AG09319 (cell line): ENCODE results near the gene C4BPB.

Source experiments
- DNase-seq: peaks from one replicate; pipeline ENCODE4 v3.0.0-alpha.2; 2010; ENCODE audit warnings: low read depth; ENCODE audit errors: extremely low read depth
- CTCF ChIP-seq: IDR thresholded peaks from 2 replicates; pipeline ENCODE4 v1.5.1; 2011; ENCODE audit warnings: low read depth, mild to moderate bottlenecking, inconsistent platforms, low read length, moderate library complexity

C4BPB gene

GRCh38 chr1:207085887-207086286 is 2.8 kb upstream of the C4BPB start:
- no peak for TF ChIP-seq CTCF
- DNase-seq, result no peak

DNA sequence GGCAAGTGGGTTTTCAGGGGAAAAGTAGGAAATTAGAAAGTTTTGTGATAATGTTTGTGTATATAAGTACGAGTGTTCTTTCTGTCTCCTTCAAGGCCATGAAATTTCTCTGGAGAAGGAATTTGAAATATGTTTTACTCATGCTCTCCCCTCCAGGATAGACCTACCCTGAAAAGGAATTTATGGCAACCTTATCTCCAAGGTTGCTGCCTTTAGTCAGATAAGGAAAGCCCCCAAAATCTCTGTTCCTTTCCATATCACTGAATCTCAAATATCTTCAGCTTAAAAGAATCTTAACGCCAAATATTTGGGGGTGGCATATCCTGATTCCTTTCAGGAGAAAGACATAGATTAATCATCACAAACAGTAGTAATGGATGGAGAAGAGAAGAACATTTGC is 499 bp upstream of the C4BPB start:
- DNase-seq, result no peak
- no peak for TF ChIP-seq CTCF

DNA sequence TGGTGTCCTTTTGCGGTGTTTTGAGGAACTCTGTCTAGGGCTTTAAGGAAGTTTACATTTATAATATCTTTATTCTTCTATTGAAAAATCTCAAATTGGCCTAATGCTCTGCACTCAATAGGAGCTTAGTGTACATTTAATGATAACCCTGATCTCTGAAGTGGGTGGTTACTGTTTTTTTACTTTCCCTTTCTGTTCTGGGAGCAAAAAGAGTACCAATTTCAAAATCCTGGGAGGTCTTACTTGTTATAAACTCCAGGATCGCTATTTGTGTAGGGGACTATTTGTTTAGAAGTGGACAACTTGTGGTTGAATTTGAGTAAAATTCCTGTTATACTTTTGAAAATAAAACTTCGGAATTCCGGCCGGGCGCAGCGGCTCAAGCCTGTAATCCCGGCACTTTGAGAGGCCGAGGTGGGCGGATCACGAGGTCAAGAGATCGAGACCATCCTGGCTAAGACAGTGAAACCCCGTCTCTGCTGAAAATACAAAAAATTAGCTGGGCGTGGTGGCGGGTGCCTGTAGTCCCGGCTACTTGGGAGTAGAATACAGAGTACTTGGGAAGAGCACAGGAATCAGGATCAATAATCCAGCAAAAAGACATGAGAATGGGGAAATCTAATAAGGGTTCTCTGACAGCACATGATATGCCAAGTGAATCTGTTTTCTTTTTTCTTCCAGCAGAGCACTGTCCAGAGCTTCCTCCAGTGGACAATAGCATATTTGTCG is 1.1 kb downstream of the C4BPB start:
- no peak for DNase-seq
- TF ChIP-seq CTCF, result no peak

DNA sequence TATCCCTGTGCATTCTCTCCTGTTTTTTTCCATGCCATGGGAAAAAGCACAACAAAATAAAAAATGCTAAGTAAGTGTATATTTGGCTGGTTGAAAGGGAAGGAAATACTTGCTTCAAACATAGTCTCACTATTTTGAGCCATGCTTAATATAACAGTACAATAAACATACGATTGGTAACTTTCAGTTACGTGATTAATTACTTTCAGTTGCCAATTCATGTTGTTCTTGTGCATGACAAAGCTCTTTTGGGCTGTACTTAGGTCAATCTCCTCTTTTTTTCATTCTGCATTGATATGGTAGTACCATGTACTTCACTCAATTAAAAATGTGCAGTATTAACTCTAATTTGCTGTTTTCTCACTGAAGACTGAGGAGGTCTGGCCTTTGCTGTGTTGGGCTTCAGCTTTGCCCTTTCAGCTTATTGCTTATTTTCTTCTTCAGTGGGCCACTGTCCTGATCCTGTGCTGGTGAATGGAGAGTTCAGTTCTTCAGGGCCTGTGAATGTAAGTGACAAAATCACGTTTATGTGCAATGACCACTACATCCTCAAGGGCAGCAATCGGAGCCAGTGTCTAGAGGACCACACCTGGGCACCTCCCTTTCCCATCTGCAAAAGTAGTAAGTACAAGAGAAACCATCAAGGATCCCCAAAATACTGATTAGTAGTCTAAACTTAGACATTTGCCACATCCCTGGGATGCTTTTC is 2.7 kb downstream of the C4BPB start:
- no peak for DNase-seq
- no peak for TF ChIP-seq CTCF

DNA sequence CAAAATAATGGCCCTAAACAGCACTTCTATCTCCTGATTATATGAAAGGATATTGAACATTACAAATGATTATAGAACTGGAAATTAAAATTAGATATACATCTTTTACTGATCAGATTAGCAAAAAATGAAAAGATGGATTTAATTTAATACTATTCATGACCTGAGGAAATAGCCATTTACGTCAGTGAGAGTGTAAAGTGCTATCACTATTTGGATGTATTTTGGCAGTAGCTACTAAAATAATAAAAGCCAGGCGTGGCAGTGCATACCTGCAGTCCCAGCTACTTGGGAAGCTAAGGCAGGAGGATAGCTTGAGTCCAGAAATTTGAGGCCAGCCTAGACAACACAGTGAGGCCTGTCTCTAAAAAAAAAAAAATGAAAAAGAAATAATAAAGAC is 5.3 kb downstream of the C4BPB start:
- DNase-seq, result no peak
- TF ChIP-seq CTCF, result no peak

DNA sequence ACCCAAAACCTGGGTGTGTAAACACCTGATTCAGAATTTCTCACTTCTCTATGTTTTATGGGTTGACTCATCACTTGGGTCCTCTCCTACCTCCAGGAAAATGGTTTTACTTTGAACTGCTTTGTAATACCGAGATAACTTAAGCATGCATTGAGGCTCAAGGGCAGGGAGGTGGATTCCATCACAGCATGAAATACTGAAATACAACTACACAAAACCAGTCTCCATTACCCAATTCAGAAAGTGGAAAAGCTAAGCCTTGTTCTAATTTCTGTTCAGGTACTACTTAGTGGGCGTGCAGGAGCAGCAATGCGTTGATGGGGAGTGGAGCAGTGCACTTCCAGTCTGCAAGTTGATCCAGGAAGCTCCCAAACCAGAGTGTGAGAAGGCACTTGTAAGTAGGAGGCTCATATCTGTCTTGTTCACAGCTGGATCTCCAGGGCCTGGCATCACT is 9.2 kb downstream of the C4BPB start:
- TF ChIP-seq CTCF, result no peak
- DNase-seq, result no peak

DNA sequence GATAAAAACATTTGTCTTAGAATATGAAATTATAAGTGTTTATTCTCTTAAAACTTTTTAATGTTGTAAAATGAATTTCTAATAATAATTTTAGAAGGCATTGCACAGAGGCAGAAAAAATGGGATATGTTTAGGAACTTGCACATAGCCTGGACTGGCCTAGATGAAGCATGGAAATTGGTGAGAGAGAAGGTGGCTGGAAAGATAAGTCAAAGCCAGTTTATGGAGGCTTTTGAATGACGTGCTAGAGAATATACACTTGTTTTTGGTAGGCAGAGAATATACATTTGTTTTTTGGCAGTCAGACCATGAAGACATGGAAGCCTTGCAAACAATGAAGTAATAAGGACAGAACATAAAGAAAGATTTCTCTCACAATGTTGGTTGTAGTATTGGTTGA is 13.1 kb downstream of the C4BPB start:
- DNase-seq, result no peak
- no peak for TF ChIP-seq CTCF
